NCI-H82 treated with DMSO at 0.1 percent for 48 hours (cell line): Measurements from ENCODE around the gene GABRA1.

ENCODE experiments used
- DNase-seq: peaks from one replicate; lab custom pipeline; 2025; ENCODE audit not compliant: unreplicated experiment; lab: John Stamatoyannopoulos, UW

GABRA1 gene

GRCh38 chr5:161847941-161848391 is at the start of gene GABRA1:
Gene GABRA1 (plus strand): TSS chr5:161848120. CDS start chr5:161850811, 2,691 bp downstream.
- DNase-seq: peak; percentile 21

- DNase-seq: no peak
These were observed 48.6 kb upstream of the GABRA1 start for GRCh38 chr5:161799316-161799715.

GRCh38 chr5:161804263-161804662 is 43.7 kb upstream of the GABRA1 start:
- DNase-seq: no peak

- no peak for DNase-seq
These were observed 1.2 kb upstream of the GABRA1 start for GRCh38 chr5:161846746-161847145.

GRCh38 chr5:161847447-161847846 is 473 bp upstream of the GABRA1 start:
- DNase-seq: no peak

GRCh38 chr5:161850491-161850890 is 2.6 kb downstream of the GABRA1 start:
- no peak for DNase-seq

GRCh38 chr5:161851691-161852299 is 3.9 kb downstream of the GABRA1 start:
- DNase-seq: no peak

GRCh38 chr5:161857358-161857757 is 9.4 kb downstream of the GABRA1 start:
- no peak for DNase-seq

GRCh38 chr5:161863259-161863658 is 15.3 kb downstream of the GABRA1 start:
- DNase-seq: no peak

- DNase-seq: no peak
These were observed 15.9 kb downstream of the GABRA1 start for GRCh38 chr5:161863811-161864210.

- no peak for DNase-seq
These were observed 17.6 kb downstream of the GABRA1 start for GRCh38 chr5:161865510-161865909.

- DNase-seq: no peak
These were observed 42.1 kb downstream of the GABRA1 start for GRCh38 chr5:161889971-161890370.

GRCh38 chr5:161895514-161895913 is 47.6 kb downstream of the GABRA1 start:
- DNase-seq: no peak

GRCh38 chr5:161897033-161897432 is 49.1 kb downstream of the GABRA1 start:
- no peak for DNase-seq

GRCh38 chr5:161899590-161899989 is 51.7 kb downstream of the GABRA1 start:
- DNase-seq: no peak

GRCh38 chr5:161900981-161901380 is 53.1 kb downstream of the GABRA1 start:
- DNase-seq: no peak

- no peak for DNase-seq
These were observed 73.9 kb downstream of the GABRA1 start for GRCh38 chr5:161921781-161922180.

- no peak for DNase-seq
These were observed 76.3 kb downstream of the GABRA1 start for GRCh38 chr5:161924270-161924669.

- no peak for DNase-seq
These were observed 78.0 kb downstream of the GABRA1 start for GRCh38 chr5:161925960-161926359.

GRCh38 chr5:161934486-161934885 is 86.6 kb downstream of the GABRA1 start:
- DNase-seq: no peak

- no peak for DNase-seq
These were observed 97.1 kb downstream of the GABRA1 start for GRCh38 chr5:161944974-161945373.

GRCh38 chr5:161946911-161947310 is 99.0 kb downstream of the GABRA1 start:
- no peak for DNase-seq
